GOT3 (cell line): ENCODE measurements around the gene ADGRD1.

Source experiments
- DNase-seq: peaks from one replicate; lab custom pipeline; 2025; ENCODE audit warnings: mixed read lengths; lab: John Stamatoyannopoulos, UW

The ADGRD1 gene

GRCh38 chr12:131072451-131073230 lies 118.9 kb downstream of the ADGRD1 start:
- no peak for DNase-seq

DNA sequence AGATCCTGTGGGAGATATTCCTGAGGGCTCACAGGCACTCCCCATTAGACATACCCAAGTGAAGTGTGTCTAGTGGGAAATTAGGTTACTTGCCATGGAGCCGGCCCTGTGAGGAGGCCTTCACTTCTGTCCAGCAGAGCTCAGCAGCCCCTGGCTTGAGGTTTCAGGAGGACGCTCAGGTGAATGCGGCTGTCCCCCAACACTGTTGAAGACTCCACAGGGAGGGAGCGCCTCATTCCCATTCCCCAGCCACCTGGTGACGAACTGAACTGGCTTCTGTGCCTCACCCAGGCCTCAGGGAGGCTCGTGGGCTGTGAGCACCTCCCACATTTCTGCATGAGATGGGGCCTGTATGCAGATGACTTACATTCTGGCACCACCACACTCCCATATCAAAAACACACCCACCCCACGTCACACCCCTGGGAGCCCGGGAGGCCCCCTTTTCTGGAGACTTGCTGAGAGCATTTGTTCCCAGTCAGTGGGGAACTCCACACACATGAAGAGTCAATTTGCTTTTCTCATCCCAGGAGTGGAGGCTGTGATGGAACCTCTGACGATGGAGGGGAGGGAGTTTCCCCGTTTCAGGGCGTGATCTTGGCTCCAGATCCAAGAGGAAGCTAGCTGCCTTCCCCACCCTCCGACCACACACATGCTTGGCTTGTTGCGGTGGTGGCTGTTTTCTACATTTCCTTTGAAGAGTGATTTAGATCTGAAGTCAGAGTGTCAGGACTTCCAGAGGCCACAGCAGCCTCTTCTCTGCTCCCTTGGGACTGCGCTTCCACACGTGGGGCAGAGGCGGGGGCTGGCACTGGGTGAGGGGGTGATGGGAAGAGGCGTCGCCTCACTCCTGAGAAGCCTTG lies 120.7 kb downstream of the ADGRD1 start:
- DNase-seq, result no peak

- DNase-seq, result no peak
Measured at GRCh38 chr12:131075194-131075593, 121.5 kb downstream of the ADGRD1 start.

DNA sequence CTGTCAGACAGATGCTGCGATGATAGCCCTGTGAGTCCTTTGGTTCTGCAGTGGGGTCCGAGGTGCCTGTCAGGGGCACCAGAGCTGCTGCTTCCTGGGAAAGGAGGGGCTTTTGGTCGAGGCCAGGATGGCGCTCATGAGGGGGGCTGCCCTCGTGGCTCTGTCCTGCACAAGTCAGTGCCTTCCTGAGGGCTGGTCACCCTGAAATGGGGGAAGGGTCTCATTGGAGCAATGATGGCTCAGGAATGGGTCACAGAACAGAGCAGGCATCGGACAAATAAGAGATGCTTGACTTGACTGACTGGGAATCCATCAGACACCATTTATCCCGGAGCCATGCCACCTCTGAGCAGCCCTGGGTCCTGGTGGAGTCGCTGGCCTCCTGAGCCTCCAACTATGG lies 121.9 kb downstream of the ADGRD1 start:
- DNase-seq, result no peak

GRCh38 chr12:131076296-131076695 lies 122.6 kb downstream of the ADGRD1 start:
- DNase-seq, result no peak

DNA sequence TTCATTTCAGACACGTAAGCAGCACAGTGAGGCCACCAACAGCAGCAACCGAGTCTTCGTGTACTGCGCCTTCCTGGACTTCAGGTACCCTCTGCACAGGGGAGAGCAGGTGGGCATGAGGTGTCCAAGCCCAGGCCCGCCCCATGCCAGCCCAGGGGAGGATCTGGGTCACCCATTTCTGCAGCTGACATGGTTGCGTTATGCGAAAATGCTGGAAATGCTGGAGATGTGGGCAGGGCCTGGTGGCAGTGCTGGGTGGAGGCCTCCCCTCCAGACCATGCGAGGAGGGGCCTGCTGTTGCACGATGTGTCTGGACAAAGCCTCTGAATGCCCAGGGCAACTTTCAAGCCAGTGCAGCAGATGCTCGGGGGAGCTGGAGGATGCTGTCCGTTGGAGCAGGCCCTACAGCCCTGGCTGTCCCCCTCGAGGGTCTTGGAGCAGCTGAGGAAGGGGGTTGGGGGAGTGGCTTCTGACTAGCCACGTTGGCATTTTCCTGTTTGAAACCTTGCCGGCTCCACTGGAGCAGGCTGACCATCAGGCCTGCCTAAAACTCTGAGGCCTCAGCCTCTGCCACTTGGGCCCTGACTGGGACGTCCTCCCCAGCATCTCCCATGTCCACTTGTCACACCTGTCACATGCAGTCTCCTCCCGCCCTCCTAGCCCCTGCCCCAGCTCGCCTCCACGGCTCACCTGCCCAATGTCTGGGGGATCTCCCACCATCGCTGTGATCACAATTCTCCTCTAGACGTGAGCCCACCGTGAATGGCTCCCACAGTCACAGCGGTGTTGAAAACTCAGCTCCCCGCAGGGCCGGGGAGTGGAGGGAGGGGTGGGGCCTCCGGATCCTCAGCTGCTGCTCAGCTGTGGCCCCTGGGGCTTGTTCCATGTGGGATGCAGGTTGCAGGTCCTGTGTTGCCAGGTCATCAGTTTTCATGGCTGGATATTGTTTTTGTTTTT lies 123.4 kb downstream of the ADGRD1 start:
- no peak for DNase-seq

DNA sequence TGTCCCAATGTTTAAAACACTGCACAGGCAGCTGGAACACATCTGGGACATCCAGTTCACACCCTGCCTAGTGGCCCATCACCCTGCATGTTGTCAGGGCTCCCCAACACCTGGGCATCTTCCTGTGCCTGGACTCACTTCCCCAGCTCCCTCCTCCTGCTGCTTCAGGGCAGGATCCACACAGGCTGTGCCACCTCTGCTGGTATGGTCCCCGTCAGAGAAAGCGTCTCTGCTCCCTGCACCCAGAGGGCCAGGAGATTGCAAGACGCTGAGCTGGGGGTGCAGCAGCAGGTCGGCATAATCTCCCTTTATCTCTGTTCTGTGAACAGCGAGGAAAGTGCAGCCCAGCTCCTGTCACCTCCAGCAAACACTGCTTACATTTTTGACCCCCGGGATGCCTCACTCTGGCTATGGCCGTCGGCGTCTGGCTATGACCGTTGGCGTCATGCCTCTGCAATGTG lies 124.3 kb downstream of the ADGRD1 start:
- no peak for DNase-seq

GRCh38 chr12:131082290-131083194 lies 128.8 kb downstream of the ADGRD1 start:
- no peak for DNase-seq

- no peak for DNase-seq
Measured at GRCh38 chr12:131084341-131085011, 130.8 kb downstream of the ADGRD1 start.

- DNase-seq, result no peak
Measured at GRCh38 chr12:131085125-131085815, 131.6 kb downstream of the ADGRD1 start.

GRCh38 chr12:131085816-131086591 lies 132.3 kb downstream of the ADGRD1 start:
- no peak for DNase-seq

- DNase-seq, result no peak
Measured at GRCh38 chr12:131087302-131087818, 133.7 kb downstream of the ADGRD1 start.

- no peak for DNase-seq
Measured at GRCh38 chr12:131087991-131088700, 134.4 kb downstream of the ADGRD1 start.

- no peak for DNase-seq
Measured at GRCh38 chr12:131088701-131089530, 135.2 kb downstream of the ADGRD1 start.

GRCh38 chr12:131089531-131090273 lies 136.0 kb downstream of the ADGRD1 start:
- DNase-seq, result no peak
